Spleen (tissue), 11 donors: Measurements from ENCODE around the gene HPDL. TPM values are rescaled to one million over a fixed set of nuclear protein-coding genes. Genes with fewer than 3 reads are reported as not detected.

Experiments
- DNase-seq: peaks from one replicate; pipeline ENCODE4 v3.0.0-alpha.2; 2020
- H3K27ac ChIP-seq, 8 donors: fragments of 200-600 bp; sonication (generic) in 7 of 8; 1 replicate in 4 of 8; 2 replicates in 4 of 8; pipeline versions ENCODE4 v1.5.0 to v1.8.0; 2016 to 2021; ENCODE audit warnings: inconsistent platforms in 4 of 8, mild to moderate bottlenecking in 4 of 8, moderate library complexity in 1 of 8
- H3K27me3 ChIP-seq, 7 donors: fragments of 200-600 bp; sonication (generic) in 6 of 7; replicated peaks in 1 of 7; 1 replicate in 4 of 7; 2 replicates in 3 of 7; pipeline versions ENCODE4 v1.5.0 to v1.8.0; 2016 to 2021; ENCODE audit warnings: inconsistent platforms in 3 of 7, mild to moderate bottlenecking in 1 of 7
- H3K36me3 ChIP-seq, 6 donors: fragments of 200-600 bp; sonication (generic) in 5 of 6; 1 replicate in 4 of 6; 2 replicates in 2 of 6; pipeline versions ENCODE4 v1.5.0 to v1.8.0; 2016 to 2021; ENCODE audit warnings: inconsistent platforms in 2 of 6
- H3K4me1 ChIP-seq, 6 donors: fragments of 200-600 bp; sonication (generic) in 5 of 6; 1 replicate in 3 of 6; 2 replicates in 3 of 6; pipeline versions ENCODE4 v1.5.0 to v1.8.0; 2016 to 2021; ENCODE audit warnings: inconsistent platforms in 3 of 6
- H3K4me3 ChIP-seq, 8 donors: fragments of 200-600 bp; sonication (generic) in 7 of 8; 1 replicate in 4 of 8; 2 replicates in 4 of 8; pipeline versions ENCODE4 v1.5.0 to v1.8.0; 2016 to 2021; ENCODE audit warnings: inconsistent platforms in 4 of 8, mild to moderate bottlenecking in 4 of 8, moderate library complexity in 2 of 8
- H3K9me3 ChIP-seq, 8 donors: fragments of 200-600 bp; sonication (generic) in 7 of 8; 1 replicate in 4 of 8; 2 replicates in 4 of 8; pipeline versions ENCODE4 v1.5.0 to v1.8.0; 2016 to 2021; ENCODE audit warnings: inconsistent platforms in 4 of 8
- CTCF ChIP-seq, 11 experiments: fragments of 200-600 bp in 7 of 11; fragments of 450-650 bp in 4 of 11; sonication (generic) in 4 of 11; IDR thresholded peaks in 8 of 11; conservative IDR thresholded peaks in 3 of 11; 1 replicate in 7 of 11; 2 replicates in 4 of 11; pipeline versions ENCODE4 v1.4.0 to v1.8.0; 2016 to 2021; ENCODE audit warnings: antibody characterized with exemption in 11 of 11, inconsistent platforms in 4 of 11, mild to moderate bottlenecking in 1 of 11
- POLR2A ChIP-seq, 3 donors: fragments of 450-650 bp; IDR thresholded peaks; one replicate each; pipeline ENCODE4 v1.5.1; 2017; ENCODE audit warnings: antibody characterized with exemption in 3 of 3, mild to moderate bottlenecking in 1 of 3
- POLR2AphosphoS5 ChIP-seq, 3 donors: sonication (generic); formaldehyde crosslinking; IDR thresholded peaks; one replicate each; pipeline ENCODE4 v1.5.1; 2017; ENCODE audit warnings: antibody characterized with exemption in 3 of 3
- WGBS, 5 donors: extraction: QIAGEN DNeasy Blood & Tissue Kit in 3 of 5; methylation state at CpG; one replicate each; pipeline versions ENCODE4 v1.1.5 to v1.1.7; 2013 to 2018; 5-methylcytosine and 5-hydroxymethylcytosine counted together
- intact Hi-C: fragments of 100-400 bp; cut with DNase I; formaldehyde crosslinking; loops from one replicate; pipeline ENCODE4 v1.15.0; 2023; ENCODE audit warnings: low total_unique reads
- polyA plus RNA-seq, 3 donors: library from polyadenylated mRNA; stranded (reverse); fragments of 200-250 nt; gene quantifications; one replicate each; pipeline ENCODE4 v1.2.1, GENCODE V29; 2013
- total RNA-seq, 7 donors: library from RNA; depleted of rRNA in 3 of 7; stranded (reverse); fragments of >200 nt in 3 of 7; fragmentation: NEBNext Ultra II Directional in 4 of 7; extraction: Animal tissue kit (Norgen Biotek cat#: 25700) in 4 of 7; gene quantifications; one replicate each; pipeline versions ENCODE4 v1.1.0 to v1.2.1, GENCODE V29; 2016 to 2021
- donor health status: healthy with polysubstance abuse.
- donor health status: DM: no; HTN: no; CAD: no; lungs with moderate emphysema.
- donor health status: DM: no; HTN: no; CAD: no.
- donor health status: Bipolar disorder and iron deficiency.
- donor health status: healthy.
- donor health status: DM: no; HTN: no; CAD: no.
- donor health status: DM: yes; HTN: yes; CAD: no.

The HPDL gene
- total and polyA plus RNA-seq, 10 donors = 0.73 to 4.6 (median 2.4) TPM

DNA sequence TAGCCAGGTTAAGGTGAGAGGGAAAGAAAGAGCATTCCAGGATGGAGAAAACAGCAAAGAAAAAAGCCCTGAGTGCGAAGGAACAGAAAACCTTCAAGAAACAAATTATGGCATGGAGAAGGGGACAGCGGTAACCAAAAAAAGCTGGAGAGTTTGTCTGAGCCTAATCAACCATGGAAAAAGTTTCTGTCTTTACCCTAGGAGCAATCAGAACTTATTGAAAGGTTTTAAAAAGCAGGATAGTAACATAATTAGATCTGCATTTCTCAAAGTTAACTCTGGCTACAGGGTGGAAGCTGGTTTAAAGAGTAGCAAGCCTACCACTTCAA, 26.1 kb upstream of the HPDL start:
- DNase-seq = no peak
- Histone ChIP-seq H3K27me3 (no peaks in the 10 kb centered on the region), H3K4me3 (no peak overlapping the region), H3K27ac (no peak overlapping the region), H3K4me1 (peaks cover 8 to 33% (median 20%) of the 10 kb centered on the region in 6 donors), H3K36me3 (no peaks in the 10 kb centered on the region), H3K9me3 (no peaks in the 10 kb centered on the region)
- WGBS, 5 donors = 69 to 88% (median 80%) methylated on average over 2 of the region's 2 CpGs
- intact Hi-C loops = loop anchor here (2.0 to 5.0 kb wide), 2 partner anchors 192 to 284 kb away; partner anchors contain the start of gene TESK2
- TF ChIP-seq CTCF (IDR thresholded peaks at IDR 0.05 in 8 of 11, conservative IDR thresholded peaks at IDR 0.05 in 3 of 11) = peak in 2 of 11 experiments; percentile 7 to 19
- TF ChIP-seq POLR2AphosphoS5 (IDR thresholded peaks at IDR 0.05) = no peak
- TF ChIP-seq POLR2A (IDR thresholded peaks at IDR 0.05) = no peak

GRCh38 chr1:45302505-45303150, 24.1 kb upstream of the HPDL start:
- DNase-seq = no peak
- H3K4me3 ChIP-seq = peak overlapping the region; percentile 41 to 91 (median 80)
- TF ChIP-seq POLR2A (IDR thresholded peaks at IDR 0.05) (no peak), CTCF (IDR thresholded peaks at IDR 0.05 in 8 of 11, conservative IDR thresholded peaks at IDR 0.05 in 3 of 11) (no peak), POLR2AphosphoS5 (IDR thresholded peaks at IDR 0.05) (no peak)
- no peaks in the 10 kb centered on the region for H3K36me3 ChIP-seq
- 88 to 97% (median 91%) methylated on average over 16 of the region's 16 CpGs for WGBS, 5 donors
- H3K27me3 ChIP-seq = no peaks in the 10 kb centered on the region
- intact Hi-C loops = loop anchor here (5.0 kb wide), 1 partner anchor 190 kb away; the partner anchor contains the start of gene TESK2
- H3K4me1 ChIP-seq = peaks cover 8 to 45% (median 23%) of the 10 kb centered on the region in 6 donors
- H3K9me3 ChIP-seq = no peaks in the 10 kb centered on the region
- H3K27ac ChIP-seq = peak overlapping the region in 7 of 8 donors; percentile 86 to 95 (median 94)

DNA sequence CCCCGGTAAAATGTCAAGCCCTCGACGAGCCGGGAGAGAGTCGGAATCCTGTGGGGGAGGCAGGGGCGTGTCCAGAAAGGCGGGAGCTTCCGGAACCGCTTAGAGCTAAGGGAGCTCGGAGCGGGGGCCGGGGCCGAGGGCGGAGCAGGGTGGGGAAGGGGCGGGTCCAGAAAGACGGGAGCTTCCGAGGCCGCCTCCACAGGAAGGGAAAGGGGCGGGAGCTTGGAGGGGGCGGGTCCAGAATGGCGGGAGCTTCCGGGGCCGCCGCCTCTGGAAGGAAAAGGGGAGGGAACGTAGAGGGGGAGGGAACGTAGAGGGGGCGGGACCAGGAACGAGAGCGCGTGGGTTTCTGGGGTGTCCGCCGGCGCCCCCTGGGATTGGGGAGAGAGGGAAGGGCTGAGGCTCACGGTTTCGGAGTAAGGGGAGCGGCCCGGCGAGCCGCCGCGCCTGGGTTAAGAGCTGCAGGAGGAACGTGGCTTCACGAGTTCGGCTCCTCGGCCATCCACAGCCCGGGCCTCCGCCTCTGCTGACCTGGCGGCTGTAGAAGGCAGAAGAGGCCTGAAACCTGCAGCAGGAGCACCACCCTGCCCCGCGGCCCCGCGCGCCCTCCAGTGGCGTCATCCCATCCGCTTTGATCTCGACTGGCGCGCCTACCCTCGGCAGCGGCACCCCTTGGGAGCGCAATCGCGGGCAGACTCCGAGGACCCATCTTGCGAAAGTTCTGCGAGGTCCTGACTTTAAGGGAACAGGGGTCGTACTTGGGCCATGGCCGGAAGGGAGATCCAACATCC, 23.0 kb upstream of the HPDL start:
- Histone ChIP-seq H3K4me1 (peaks cover 8 to 45% (median 23%) of the 10 kb centered on the region in 6 donors), H3K27ac (peak overlapping the region; percentile 89 to 95 (median 94)), H3K4me3 (peak overlapping the region; percentile 63 to 91 (median 80)), H3K36me3 (no peaks in the 10 kb centered on the region), H3K9me3 (no peaks in the 10 kb centered on the region), H3K27me3 (no peaks in the 10 kb centered on the region)
- DNase-seq = peak; percentile 100
- TF ChIP-seq CTCF (IDR thresholded peaks at IDR 0.05 in 8 of 11, conservative IDR thresholded peaks at IDR 0.05 in 3 of 11) (peak; percentile 43 to 76 (median 71)), POLR2AphosphoS5 (IDR thresholded peaks at IDR 0.05) (peak; percentile 83 to 88 (median 88)), POLR2A (IDR thresholded peaks at IDR 0.05) (peak in 1 of 3 donors; percentile 24)
- 0 to 1% (median 1%) methylated on average over 51 to 68 of the region's 68 CpGs for WGBS, 5 donors
- intact Hi-C loops = loop anchor here (5.0 kb wide), 1 partner anchor 189 kb away; the partner anchor contains the start of gene TESK2
